Fibroblast of mammary gland (primary cell): ENCODE data around the gene NANOS3.
A peak's percentile ranks its signal among the peaks of the same experiment; 100 is the strongest.

ENCODE experiments used
- DNase-seq: peaks from one replicate; pipeline ENCODE4 v3.0.0-alpha.2; 2010; ENCODE audit warnings: low read depth
- H3K4me3 ChIP-seq: 2 replicates; pipeline ENCODE4 v1.5.1; 2011; ENCODE audit warnings: low read depth, mild to moderate bottlenecking, low read length, moderate library complexity; ENCODE audit not compliant: control insufficient read depth
- CTCF ChIP-seq: conservative IDR thresholded peaks from 2 replicates; pipeline ENCODE4 v1.5.1; 2011; ENCODE audit warnings: low read depth, low read length, inconsistent platforms; ENCODE audit not compliant: control insufficient read depth, insufficient read depth

NANOS3 gene

GRCh38 chr19:13882836-13883235 is 5.9 kb downstream of the NANOS3 start:
- TF ChIP-seq CTCF, result no peak
- no peak overlapping the region for H3K4me3 ChIP-seq
- DNase-seq, result no peak

- H3K4me3 ChIP-seq, result no peak overlapping the region
- DNase-seq, result no peak
- peak; percentile 31 for TF ChIP-seq CTCF
These were observed 6.7 kb downstream of the NANOS3 start for GRCh38 chr19:13883516-13884064.

GRCh38 chr19:13884726-13885591 is 8.0 kb downstream of the NANOS3 start:
- H3K4me3 ChIP-seq, result no peak overlapping the region
- DNase-seq, result no peak
- TF ChIP-seq CTCF, result no peak

GRCh38 chr19:13885826-13886365 is 9.0 kb downstream of the NANOS3 start:
- H3K4me3 ChIP-seq, result no peak overlapping the region
- TF ChIP-seq CTCF, result no peak
- no peak for DNase-seq

- H3K4me3 ChIP-seq, result no peak overlapping the region
- TF ChIP-seq CTCF, result no peak
- no peak for DNase-seq
These were observed 10.1 kb downstream of the NANOS3 start for GRCh38 chr19:13887018-13887436.

- peak; percentile 38 for DNase-seq
- TF ChIP-seq CTCF, result no peak
- H3K4me3 ChIP-seq, result no peak overlapping the region
These were observed 10.6 kb downstream of the NANOS3 start for GRCh38 chr19:13887517-13887916.
